8988T (cell line): ENCODE results near the gene MEOX1.
"Not testable (repeated sequence)": the region's sequence is repeated elsewhere in the genome, so short reads cannot be mapped to it uniquely, and the experiment has no call there.

ENCODE experiments used
- DNase-seq: peaks from one replicate; pipeline ENCODE4 v3.0.0; 2011

The MEOX1 gene

GRCh38 chr17:43615330-43616028, 46.2 kb downstream of the MEOX1 start:
- no peak for DNase-seq

- no peak for DNase-seq
These were observed 47.2 kb downstream of the MEOX1 start for GRCh38 chr17:43614561-43614960.

DNA sequence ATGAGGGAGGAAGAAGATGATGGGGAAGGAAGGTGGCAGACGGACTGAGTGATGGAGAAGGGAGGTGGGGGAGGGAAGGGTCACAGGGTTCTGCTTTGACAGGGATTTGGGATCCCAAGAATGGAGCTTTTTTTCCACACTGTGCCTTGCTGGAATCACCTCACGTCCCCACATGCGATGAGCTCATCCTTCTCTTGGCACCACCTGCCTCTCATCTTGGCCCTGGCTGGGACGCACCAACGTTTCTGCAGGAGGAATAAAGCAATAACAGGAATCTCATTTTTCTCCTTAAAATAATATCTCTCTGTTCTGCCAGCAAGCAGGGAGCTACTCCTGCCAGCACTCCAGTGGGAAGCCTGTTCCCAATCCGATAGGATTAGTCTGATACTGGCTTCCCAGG, 47.8 kb downstream of the MEOX1 start:
- no peak for DNase-seq

DNA sequence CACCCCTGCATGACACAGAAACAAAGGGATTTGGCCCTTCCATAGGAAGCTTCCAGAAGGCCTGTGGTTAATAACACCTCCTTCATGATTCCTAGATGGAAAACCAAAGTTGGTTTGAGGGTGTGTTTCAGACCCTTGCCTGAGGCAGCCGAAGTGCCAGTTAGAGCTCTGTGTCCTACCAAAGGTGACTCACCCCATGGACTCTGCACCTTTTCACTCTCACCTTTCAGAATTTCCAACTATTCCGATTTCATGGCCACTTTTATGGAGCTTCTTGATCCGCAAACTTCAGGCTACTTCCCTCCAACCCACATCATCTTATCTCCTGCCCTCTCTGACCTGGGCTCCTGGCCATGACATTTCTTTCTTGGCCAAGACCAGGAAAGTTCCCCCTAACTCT, 49.2 kb downstream of the MEOX1 start:
- DNase-seq: no peak

DNA sequence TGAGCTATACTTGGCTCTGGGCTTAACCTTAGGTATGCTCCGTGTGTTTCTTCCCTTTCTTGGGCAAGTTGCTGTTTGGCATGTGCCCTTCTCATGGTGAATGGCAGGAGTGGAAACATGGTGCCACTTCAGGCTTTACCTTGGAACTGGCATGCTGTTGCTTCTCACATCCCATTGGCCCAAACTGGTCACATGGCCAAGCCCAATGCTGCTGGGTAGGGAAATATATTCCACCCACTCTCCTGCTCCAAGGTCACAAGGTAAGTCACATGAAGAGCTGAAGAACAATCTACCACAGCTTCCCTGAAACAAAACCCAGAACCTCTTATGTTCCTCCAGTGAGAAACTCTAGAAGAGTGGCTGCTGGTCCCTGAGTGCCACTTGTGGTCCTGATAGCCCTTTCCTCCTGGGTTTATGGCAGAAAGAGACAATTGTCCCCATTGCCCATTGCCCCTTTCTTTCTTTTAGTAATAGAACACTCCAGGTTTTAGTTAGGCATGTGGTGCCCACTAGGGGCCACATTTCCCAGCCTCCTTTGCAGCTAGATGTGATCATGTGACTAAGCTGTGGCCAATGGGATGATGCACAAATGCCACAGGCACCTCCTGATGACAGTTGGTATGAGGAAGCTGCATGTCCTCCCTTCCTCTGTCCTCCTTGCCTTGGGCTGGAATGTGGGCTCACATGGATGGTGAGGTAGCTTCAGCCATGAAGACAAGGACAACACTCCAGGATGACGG, 50.3 kb downstream of the MEOX1 start:
- DNase-seq: no peak

- DNase-seq: no peak
These were observed 51.9 kb downstream of the MEOX1 start for GRCh38 chr17:43609613-43610385.

- DNase-seq: no peak
These were observed 53.4 kb downstream of the MEOX1 start for GRCh38 chr17:43608313-43608712.

- DNase-seq: no peak
These were observed 57.2 kb downstream of the MEOX1 start for GRCh38 chr17:43604549-43604948.

- no peak for DNase-seq
These were observed 58.4 kb downstream of the MEOX1 start for GRCh38 chr17:43603321-43603720.

- DNase-seq: not testable (repeated sequence)
These were observed 59.2 kb downstream of the MEOX1 start for GRCh38 chr17:43602556-43602955.

DNA sequence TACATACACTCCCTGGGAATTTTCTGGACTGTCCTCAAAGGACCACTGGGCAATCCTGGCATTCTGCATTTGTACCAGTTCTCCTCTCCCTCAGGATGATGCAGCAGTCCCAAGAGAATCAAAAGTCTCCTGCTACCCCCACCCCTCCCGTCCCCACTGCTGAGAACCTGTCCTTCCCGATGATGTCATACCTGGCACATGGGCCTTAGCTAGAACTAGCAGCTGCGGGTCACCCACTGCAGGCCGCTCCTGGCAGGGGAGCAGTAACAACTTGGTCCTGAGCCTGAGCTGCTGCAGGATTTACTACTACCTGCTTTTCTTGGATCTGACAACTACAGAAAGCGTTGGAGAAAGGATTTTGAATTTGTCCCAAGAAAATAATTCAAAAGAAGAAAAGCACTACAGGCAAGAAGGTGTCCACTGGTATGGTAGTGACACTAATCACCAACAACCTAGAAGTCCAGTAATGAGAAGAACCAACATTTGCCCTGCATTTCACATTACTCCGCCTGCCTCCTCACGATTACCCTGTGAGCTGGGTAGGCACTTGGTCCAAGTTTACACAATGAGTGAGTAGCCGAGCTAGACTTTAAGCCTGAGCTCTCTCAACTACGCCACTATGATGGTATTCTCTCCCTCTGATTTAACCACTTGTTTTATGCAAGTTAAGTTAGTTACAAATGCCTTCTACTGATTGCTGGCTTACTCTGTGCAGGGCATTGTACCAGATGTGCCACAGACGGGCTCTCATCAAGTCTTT, 60.3 kb downstream of the MEOX1 start:
- no peak for DNase-seq

- DNase-seq: no peak
These were observed 61.9 kb downstream of the MEOX1 start for GRCh38 chr17:43599835-43600234.

DNA sequence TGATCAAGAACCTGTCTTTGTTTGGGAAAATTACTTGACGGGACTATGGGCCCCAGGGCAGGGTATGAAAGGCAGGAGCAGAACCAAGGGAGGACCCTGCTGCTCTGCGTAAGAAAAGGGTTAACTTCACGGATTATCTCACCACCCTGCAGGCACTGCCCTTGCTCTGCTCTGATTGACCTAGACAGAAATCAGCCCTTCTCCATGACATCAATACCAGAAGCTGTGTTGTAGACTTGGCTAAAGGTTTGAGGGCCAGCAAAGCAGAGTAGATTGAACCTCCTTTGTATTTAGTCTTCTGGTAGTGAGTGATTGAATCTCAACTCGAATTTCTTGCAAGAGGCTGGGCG, 62.7 kb downstream of the MEOX1 start:
- DNase-seq: no peak

DNA sequence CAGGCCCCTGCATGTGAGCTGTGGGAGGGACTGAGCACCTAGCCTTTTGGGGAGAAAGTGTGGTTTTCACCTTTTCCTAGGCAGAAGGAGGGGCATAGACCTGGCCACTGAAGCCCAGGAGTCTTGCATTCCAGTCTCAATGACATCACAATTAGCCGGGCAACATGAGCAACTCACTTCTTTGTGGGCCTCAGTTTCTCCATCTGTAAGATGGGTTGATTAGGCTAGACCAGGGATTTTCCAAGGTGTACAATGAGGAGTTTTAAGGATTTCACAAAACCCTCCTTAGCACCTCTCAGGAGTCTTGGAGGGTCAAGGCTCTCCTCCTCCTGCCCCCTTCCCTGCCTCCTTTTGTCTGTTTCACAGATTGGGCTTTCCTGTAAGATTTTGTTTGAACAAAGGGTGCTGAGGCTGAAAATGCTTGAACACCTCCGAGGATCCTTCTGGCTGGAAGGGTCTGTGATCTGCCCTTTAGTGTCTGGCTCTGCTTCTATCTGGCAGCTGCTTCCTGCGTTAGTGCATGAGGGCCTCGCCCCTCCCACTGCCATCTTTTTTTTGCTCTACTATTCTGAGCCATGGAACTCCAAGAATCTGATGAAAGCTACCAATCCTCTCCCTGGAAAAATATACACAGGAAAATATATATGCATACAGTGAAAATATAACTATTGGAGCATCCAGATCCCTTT, 63.2 kb downstream of the MEOX1 start:
- DNase-seq: no peak

DNA sequence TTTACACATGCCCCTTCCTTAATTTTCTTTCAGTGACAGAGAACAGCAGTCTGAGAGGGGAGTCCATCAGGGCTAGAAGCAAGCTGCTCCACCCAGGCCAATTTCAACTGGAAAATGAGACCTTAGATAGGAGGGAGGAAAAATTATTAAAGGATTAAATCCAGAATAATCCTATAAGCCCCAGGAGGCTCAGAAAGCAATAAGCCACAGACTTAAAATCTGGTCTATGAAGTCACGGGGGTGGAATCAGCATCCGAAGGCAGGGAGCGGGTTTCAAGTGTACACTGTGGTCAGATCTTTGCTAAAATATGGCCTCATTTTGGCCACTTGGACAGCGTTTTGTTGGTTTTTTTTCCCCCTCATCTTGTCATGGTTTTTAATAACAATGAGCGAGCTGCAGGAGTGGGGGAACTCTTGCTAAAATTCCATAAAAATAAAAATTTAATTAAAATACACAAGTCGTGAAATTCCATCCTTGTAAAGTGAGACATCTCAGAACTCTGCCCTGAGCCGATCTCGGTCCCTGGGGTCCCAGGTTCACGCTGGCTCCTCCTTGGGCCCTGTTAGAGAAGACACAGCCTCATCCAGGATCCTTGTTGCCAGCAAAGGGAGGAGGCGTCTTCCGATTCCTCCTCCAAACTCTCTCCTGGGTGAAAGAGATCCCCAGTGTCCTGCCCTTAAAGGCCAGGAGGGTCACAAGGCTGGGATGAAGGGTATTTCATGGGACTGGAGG, 63.9 kb downstream of the MEOX1 start:
- DNase-seq: no peak

- DNase-seq: no peak
These were observed 66.3 kb downstream of the MEOX1 start for GRCh38 chr17:43595466-43595865.

- DNase-seq: no peak
These were observed 69.8 kb downstream of the MEOX1 start for GRCh38 chr17:43591779-43592562.

- no peak for DNase-seq
These were observed 70.7 kb downstream of the MEOX1 start for GRCh38 chr17:43591001-43591400.
